Mammary epithelial cell (primary cell): ENCODE results near the gene RASSF10.

Experiments used
- CTCF ChIP-seq, 2 donors: IDR thresholded peaks in 1 of 2; conservative IDR thresholded peaks in 1 of 2; 2 replicates each; pipeline ENCODE4 v1.5.1; 2011 to 2012; ENCODE audit warnings: inconsistent platforms in 2 of 2, low read length in 2 of 2, mild to moderate bottlenecking in 2 of 2, control low read depth in 1 of 2, low read depth in 1 of 2; ENCODE audit not compliant: insufficient read depth in 1 of 2; ENCODE audit errors: extremely low read depth in 1 of 2
- EZH2 ChIP-seq: IDR thresholded peaks from 2 replicates; pipeline ENCODE4 v1.6.1; 2012; ENCODE audit warnings: low read length, inconsistent platforms, borderline replicate concordance

DNA sequence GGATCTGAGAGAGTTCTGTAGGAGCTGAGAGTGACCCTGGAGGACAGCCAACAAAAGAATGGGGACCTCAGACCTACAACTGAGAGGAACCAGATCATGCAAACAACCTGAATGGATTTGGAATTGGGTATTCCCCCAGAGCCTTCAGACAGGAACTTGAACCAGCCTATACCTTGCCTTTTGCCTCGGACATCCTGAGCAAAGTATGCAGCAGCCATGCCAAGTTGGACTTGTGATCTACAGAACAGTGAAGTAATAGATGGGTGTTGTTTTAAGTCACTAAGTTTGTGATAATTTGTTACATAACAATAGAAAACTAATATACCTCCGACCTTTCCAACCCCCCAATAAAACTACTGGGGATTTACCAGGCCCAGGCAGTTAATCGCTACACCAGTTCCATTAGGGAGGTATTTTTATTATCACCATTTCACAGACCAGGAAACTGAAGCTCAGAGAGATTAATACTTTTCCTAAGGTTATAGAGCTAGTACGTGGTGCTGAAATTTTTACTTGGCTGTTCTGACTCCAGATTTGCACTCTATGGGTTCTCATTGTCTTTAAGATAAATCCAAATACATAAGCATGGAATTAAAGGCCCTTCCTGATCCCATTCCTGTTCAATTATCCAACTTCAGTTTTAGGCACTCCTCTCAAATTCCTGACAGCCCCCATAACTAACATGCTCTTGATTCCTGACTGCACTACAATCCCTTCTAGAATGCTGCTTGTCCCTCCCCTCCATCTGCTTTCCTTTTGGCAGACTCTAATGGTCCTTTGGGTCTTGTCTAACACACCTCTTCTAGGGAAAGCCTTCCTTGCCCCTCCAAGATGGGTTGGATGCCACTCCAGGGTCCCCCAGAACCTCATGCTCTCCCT is 1.7 kb upstream of the RASSF10 start:
- TF ChIP-seq CTCF (conservative IDR thresholded peaks at IDR 0.05 in 1 of 2, IDR thresholded peaks at IDR 0.05 in 1 of 2; ENCODE audit: extremely low read depth in 1 of 2, insufficient read depth in 1 of 2, low read depth in 1 of 2, low read length in 2 of 2) (no peak), EZH2 (no peak)
